C4-2B (cell line): ENCODE measurements around the gene CRAMP1.

Experiments used
- CTCF ChIP-seq: fragments of 450-650 bp; conservative IDR thresholded peaks from 2 replicates; pipeline ENCODE4 v1.5.1; 2017; ENCODE audit warnings: mild to moderate bottlenecking
- ZFX ChIP-seq: fragments of 450-650 bp; IDR thresholded peaks from 2 replicates; pipeline ENCODE4 v1.6.1; 2017

- no peak for TF ChIP-seq CTCF
- no peak for TF ChIP-seq ZFX
Observed at GRCh38 chr16:1601489-1601888, 10.7 kb upstream of the CRAMP1 start.
